Esophagus squamous epithelium (tissue), 5 donors: Measurements from ENCODE around the gene GARNL3. TPM values are rescaled to one million over a fixed set of nuclear protein-coding genes. Genes with fewer than 3 reads are reported as not detected.

Experiments used
- DNase-seq: peaks from one replicate; lab custom pipeline; 2025; lab: John Stamatoyannopoulos, UW
- H3K27ac ChIP-seq, 4 donors: fragments of 200-600 bp; sonication (generic); one replicate each; pipeline ENCODE4 v1.5.1; 2016 to 2019; ENCODE audit warnings: mild to moderate bottlenecking in 1 of 4
- H3K27me3 ChIP-seq, 4 donors: fragments of 200-600 bp; sonication (generic); 1 replicate in 3 of 4; 2 replicates in 1 of 4; pipeline versions ENCODE4 v1.5.1 to v1.6.0; 2017 to 2021; ENCODE audit warnings: antibody characterized with exemption in 1 of 4
- H3K36me3 ChIP-seq, 3 donors: fragments of 200-600 bp; sonication (generic); one replicate each; pipeline ENCODE4 v1.5.1; 2016 to 2019
- H3K4me1 ChIP-seq, 3 donors: fragments of 200-600 bp; sonication (generic); one replicate each; pipeline ENCODE4 v1.5.1; 2017 to 2019
- H3K4me3 ChIP-seq, 4 donors: fragments of 200-600 bp; sonication (generic); 1 replicate in 3 of 4; 2 replicates in 1 of 4; pipeline ENCODE4 v1.5.1; 2016 to 2019; ENCODE audit warnings: mild to moderate bottlenecking in 2 of 4, moderate library complexity in 1 of 4
- H3K9me3 ChIP-seq, 3 donors: fragments of 200-600 bp; sonication (generic); one replicate each; pipeline ENCODE4 v1.5.1; 2016 to 2019
- POLR2A ChIP-seq, 4 donors: fragments of 450-650 bp; IDR thresholded peaks; one replicate each; pipeline ENCODE4 v1.6.1; 2017; ENCODE audit warnings: antibody characterized with exemption in 4 of 4, mild to moderate bottlenecking in 4 of 4, moderate library complexity in 3 of 4
- WGBS, 2 donors: methylation state at CpG; one replicate each; pipeline ENCODE4 v1.1.5; 2018; 5-methylcytosine and 5-hydroxymethylcytosine counted together
- intact Hi-C: fragments of 100-400 bp; cut with DNase I; formaldehyde crosslinking; loops from one replicate; pipeline ENCODE4 v1.15.0; 2022
- total RNA-seq, 4 donors: library from RNA; depleted of rRNA; stranded (reverse); fragments of >200 nt; gene quantifications; one replicate each; pipeline ENCODE4 v1.1.0, GENCODE V29; 2016
- TF ChIP-seq, protein P1 (sequence below), 6 experiments: fragments of 450-650 bp in 4 of 6; fragments of 200-600 bp in 2 of 6; sonication (generic) in 2 of 6; IDR thresholded peaks; one replicate each; pipeline ENCODE4 v1.5.1; 2016 to 2019; ENCODE audit warnings: antibody characterized with exemption in 6 of 6, mild to moderate bottlenecking in 4 of 6, moderate library complexity in 4 of 6
- donor health status: DM: yes; HTN: yes; CAD: no.

GARNL3 gene
- total RNA-seq, 4 donors from 2014 or later: 1.1 to 22.9 (median 8.2) TPM

- H3K36me3 ChIP-seq: peaks cover 0 to 17% (median 0%) of the 10 kb centered on the region in 3 donors
- peaks cover 12 to 36% (median 12%) of the 10 kb centered on the region in 3 donors for H3K4me1 ChIP-seq
- no peak overlapping the region for H3K27ac ChIP-seq
- WGBS, 2 donors: 63 to 70% methylated on average over 4 of the region's 4 CpGs
- H3K4me3 ChIP-seq: no peak overlapping the region
- DNase-seq: no peak
- no peaks in the 10 kb centered on the region for H3K27me3 ChIP-seq
- TF ChIP-seq, protein P1, sequence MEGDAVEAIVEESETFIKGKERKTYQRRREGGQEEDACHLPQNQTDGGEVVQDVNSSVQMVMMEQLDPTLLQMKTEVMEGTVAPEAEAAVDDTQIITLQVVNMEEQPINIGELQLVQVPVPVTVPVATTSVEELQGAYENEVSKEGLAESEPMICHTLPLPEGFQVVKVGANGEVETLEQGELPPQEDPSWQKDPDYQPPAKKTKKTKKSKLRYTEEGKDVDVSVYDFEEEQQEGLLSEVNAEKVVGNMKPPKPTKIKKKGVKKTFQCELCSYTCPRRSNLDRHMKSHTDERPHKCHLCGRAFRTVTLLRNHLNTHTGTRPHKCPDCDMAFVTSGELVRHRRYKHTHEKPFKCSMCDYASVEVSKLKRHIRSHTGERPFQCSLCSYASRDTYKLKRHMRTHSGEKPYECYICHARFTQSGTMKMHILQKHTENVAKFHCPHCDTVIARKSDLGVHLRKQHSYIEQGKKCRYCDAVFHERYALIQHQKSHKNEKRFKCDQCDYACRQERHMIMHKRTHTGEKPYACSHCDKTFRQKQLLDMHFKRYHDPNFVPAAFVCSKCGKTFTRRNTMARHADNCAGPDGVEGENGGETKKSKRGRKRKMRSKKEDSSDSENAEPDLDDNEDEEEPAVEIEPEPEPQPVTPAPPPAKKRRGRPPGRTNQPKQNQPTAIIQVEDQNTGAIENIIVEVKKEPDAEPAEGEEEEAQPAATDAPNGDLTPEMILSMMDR (IDR thresholded peaks at IDR 0.05): no peak
- TF ChIP-seq POLR2A (IDR thresholded peaks at IDR 0.05): no peak
- intact Hi-C loops: no loop called here
- H3K9me3 ChIP-seq: no peaks in the 10 kb centered on the region
Measured at GRCh38 chr9:127309715-127310114, 45.1 kb downstream of the GARNL3 start.

GRCh38 chr9:127311239-127311741, 46.7 kb downstream of the GARNL3 start:
- no peak for DNase-seq
- H3K4me3 ChIP-seq: peak overlapping the region in 1 of 4 donors; percentile 28

DNA sequence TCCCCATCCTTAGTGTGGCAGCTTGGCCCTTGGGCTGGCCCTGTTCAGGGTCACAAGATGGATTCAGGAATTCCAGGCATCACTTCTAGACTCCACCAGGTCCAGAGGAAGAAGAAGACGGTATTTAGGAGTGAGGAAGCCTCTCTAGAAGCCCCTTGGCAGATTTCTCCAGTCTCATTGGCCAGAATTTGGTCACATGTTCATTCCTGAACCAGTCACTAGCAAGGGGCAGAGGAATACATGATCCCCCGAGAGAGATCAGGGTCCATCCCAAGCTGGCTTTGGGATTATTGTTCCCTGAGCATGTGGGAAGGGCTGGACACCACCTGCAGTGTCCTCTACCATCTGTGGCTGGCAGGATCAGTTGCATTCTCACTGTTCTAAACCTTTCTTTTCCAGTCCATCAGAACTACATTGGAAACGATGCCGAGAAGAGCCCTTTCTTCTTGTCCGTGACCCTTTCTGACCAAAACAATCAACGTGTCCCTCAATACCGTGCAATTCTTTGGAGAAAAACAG, 48.5 kb downstream of the GARNL3 start:
- 89 to 94% methylated on average over 7 of the region's 7 CpGs for WGBS, 2 donors
- TF ChIP-seq, protein P1 (IDR thresholded peaks at IDR 0.05): no peak
- no peak for TF ChIP-seq POLR2A (IDR thresholded peaks at IDR 0.05)
- Histone ChIP-seq H3K9me3 (no peaks in the 10 kb centered on the region), H3K4me3 (no peak overlapping the region), H3K27me3 (no peaks in the 10 kb centered on the region), H3K36me3 (peaks cover 0 to 28% (median 0%) of the 10 kb centered on the region in 3 donors), H3K27ac (no peak overlapping the region), H3K4me1 (peaks cover 12 to 33% (median 12%) of the 10 kb centered on the region in 3 donors)
- no peak for DNase-seq
- intact Hi-C loops: no loop called here

More at GRCh38 chr9:127311239-127311741, 46.7 kb downstream of the GARNL3 start:
- no peaks in the 10 kb centered on the region for H3K9me3 ChIP-seq
- intact Hi-C loops: no loop called here
- H3K27ac ChIP-seq: peak overlapping the region in 3 of 4 donors; percentile 39 to 78 (median 60)
- H3K36me3 ChIP-seq: peaks cover 0 to 22% (median 0%) of the 10 kb centered on the region in 3 donors
- H3K4me1 ChIP-seq: peaks cover 12 to 36% (median 12%) of the 10 kb centered on the region in 3 donors
- WGBS, 2 donors: 14 to 36% methylated on average over 5 of the region's 5 CpGs
- no peaks in the 10 kb centered on the region for H3K27me3 ChIP-seq
- TF ChIP-seq, protein P1 (IDR thresholded peaks at IDR 0.05): peak in 3 of 6 experiments; percentile 26 to 48 (median 28)
- no peak for TF ChIP-seq POLR2A (IDR thresholded peaks at IDR 0.05)

DNA sequence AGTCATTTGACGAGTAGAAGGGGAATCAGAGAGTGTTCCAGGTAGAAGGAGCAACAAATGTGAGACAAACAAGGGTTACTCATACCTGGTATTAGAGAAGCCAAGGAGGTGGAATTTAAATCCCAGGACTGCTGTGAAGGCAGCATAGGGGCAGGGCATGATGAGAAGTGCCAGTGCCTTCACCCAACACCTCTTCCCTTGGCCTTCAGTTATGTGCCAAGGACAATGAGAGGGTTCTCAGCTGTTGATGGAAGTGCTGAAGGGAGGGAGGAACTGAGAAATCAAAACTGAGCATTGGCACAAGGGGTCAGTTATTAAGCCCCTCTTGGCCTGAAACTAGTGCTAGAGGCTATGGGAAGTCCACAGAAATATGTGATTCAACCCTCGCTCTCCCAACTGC, 50.3 kb downstream of the GARNL3 start:
- peaks cover 0 to 40% (median 0%) of the 10 kb centered on the region in 3 donors for H3K36me3 ChIP-seq
- peaks cover 8 to 24% (median 12%) of the 10 kb centered on the region in 3 donors for H3K4me1 ChIP-seq
- no peaks in the 10 kb centered on the region for H3K9me3 ChIP-seq
- intact Hi-C loops: no loop called here
- H3K27me3 ChIP-seq: no peaks in the 10 kb centered on the region
- TF ChIP-seq, protein P1 (IDR thresholded peaks at IDR 0.05): no peak
- TF ChIP-seq POLR2A (IDR thresholded peaks at IDR 0.05): no peak
- H3K4me3 ChIP-seq: no peak overlapping the region
- H3K27ac ChIP-seq: no peak overlapping the region
- WGBS, 2 donors: 78 to 82% methylated on average over 2 of the region's 2 CpGs
- DNase-seq: no peak

DNA sequence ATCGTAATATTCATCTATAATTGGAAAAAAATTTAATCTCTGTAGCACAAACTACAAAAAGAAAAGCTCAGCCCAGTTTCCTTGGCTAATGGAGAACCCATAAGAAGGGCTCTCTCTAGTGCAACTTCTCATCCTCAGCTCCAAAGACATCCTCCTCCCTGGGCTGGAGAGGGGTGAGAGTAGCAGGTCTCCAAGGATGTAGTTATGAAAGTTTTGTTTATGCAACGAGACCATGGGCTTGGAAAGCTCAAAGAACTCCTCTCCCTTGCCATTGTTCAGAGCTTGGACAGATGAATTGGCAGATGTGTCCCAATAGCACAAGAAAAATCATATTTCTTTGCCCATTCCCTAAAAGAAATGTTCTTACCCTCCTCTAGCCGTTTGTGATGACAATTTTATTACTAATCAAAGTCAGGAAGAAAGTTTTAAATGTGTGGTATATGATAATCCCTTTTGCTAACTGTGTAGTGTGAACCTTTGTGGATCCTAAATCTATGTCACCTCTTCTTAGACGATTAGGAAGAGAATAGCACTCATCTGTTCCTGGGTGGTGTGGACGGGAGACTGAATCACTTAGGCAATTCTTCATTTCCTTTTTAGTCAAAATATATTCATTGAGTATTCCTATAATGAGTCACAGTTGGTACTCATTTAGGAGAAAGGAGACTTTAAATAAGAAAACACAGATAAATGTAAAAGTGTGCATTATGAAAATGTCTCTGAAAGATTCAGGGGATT, 52.2 kb downstream of the GARNL3 start:
- H3K9me3 ChIP-seq: no peaks in the 10 kb centered on the region
- no peaks in the 10 kb centered on the region for H3K27me3 ChIP-seq
- H3K4me1 ChIP-seq: peaks cover 0 to 12% (median 3%) of the 10 kb centered on the region in 3 donors
- WGBS, 2 donors: 51 to 62% methylated on average over 5 of the region's 5 CpGs
- H3K4me3 ChIP-seq: no peak overlapping the region
- H3K36me3 ChIP-seq: peaks cover 0 to 40% (median 0%) of the 10 kb centered on the region in 3 donors
- DNase-seq: no peak
- TF ChIP-seq, protein P1 (IDR thresholded peaks at IDR 0.05): no peak
- TF ChIP-seq POLR2A (IDR thresholded peaks at IDR 0.05): no peak
- intact Hi-C loops: no loop called here
- no peak overlapping the region for H3K27ac ChIP-seq
